Transverse colon (tissue), 4 donors: ENCODE results near the gene TLK1. TPM values are rescaled to one million over a fixed set of nuclear protein-coding genes. Genes with fewer than 3 reads are reported as not detected.
A peak's percentile ranks its signal among the peaks of the same experiment; 100 is the strongest.

ENCODE experiments used
- DNase-seq: peaks from one replicate; pipeline ENCODE4 v3.0.0-alpha.2; 2019
- H3K27ac ChIP-seq, 4 donors: fragments of 200-600 bp; sonication (generic); 2 replicates each; pipeline ENCODE4 v1.5.1; 2016 to 2018; ENCODE audit warnings: inconsistent platforms in 4 of 4
- H3K27me3 ChIP-seq: fragments of 200-600 bp; sonication (generic); 2 replicates; pipeline ENCODE4 v1.5.1; 2017; ENCODE audit warnings: inconsistent platforms
- H3K36me3 ChIP-seq, 4 donors: fragments of 200-600 bp; sonication (generic); 2 replicates each; pipeline ENCODE4 v1.5.1; 2017 to 2019; ENCODE audit warnings: inconsistent platforms in 4 of 4
- H3K4me1 ChIP-seq, 4 donors: fragments of 200-600 bp; sonication (generic); 2 replicates each; pipeline ENCODE4 v1.5.1; 2017 to 2020; ENCODE audit warnings: inconsistent platforms in 4 of 4
- H3K4me3 ChIP-seq, 4 donors: fragments of 200-600 bp; sonication (generic); 1 replicate in 1 of 4; 2 replicates in 3 of 4; pipeline versions ENCODE4 v1.5.1 to v1.6.1; 2017 to 2019; ENCODE audit warnings: inconsistent platforms in 4 of 4
- H3K9me3 ChIP-seq, 2 donors: fragments of 200-600 bp; sonication (generic); 2 replicates each; pipeline ENCODE4 v1.5.1; 2017 to 2019; ENCODE audit warnings: inconsistent platforms in 2 of 2
- EP300 ChIP-seq: sonication (generic); formaldehyde crosslinking; IDR thresholded peaks from one replicate; pipeline ENCODE4 v1.6.1; 2017; ENCODE audit warnings: antibody characterized with exemption, low read depth
- POLR2A ChIP-seq: fragments of 450-650 bp; IDR thresholded peaks from one replicate; pipeline ENCODE4 v1.6.1; 2016; ENCODE audit warnings: antibody characterized with exemption, mild to moderate bottlenecking, moderate library complexity
- POLR2AphosphoS5 ChIP-seq, 3 donors: sonication (generic); formaldehyde crosslinking; IDR thresholded peaks; one replicate each; pipeline ENCODE4 v1.6.1; 2016; ENCODE audit warnings: antibody characterized with exemption in 3 of 3
- WGBS, 2 donors: methylation state at CpG; one replicate each; pipeline ENCODE4 v1.1.5; 2018; ENCODE audit warnings: low coverage in 1 of 2; 5-methylcytosine and 5-hydroxymethylcytosine counted together
- in situ Hi-C, 4 donors: fragments of 200-750 bp; cut with MboI; loops; one replicate each; pipeline versions ENCODE4 v1.15.0 to v1.15.1; 2017; ENCODE audit warnings: low sequenced_read_pairs in 3 of 4, low pct_ligation_motif_present in 1 of 4, low pct_unique_long_range_greater_than_20kb in 1 of 4
- intact Hi-C: fragments of 100-400 bp; cut with DNase I; formaldehyde crosslinking; loops from one replicate; pipeline ENCODE4 v1.15.1; 2023; ENCODE audit warnings: low total_unique reads
- total RNA-seq, 4 donors: library from RNA; depleted of rRNA; stranded (reverse); fragments of >200 nt; gene quantifications; one replicate each; pipeline ENCODE4 v1.1.0, GENCODE V29; 2016
- TF ChIP-seq, protein P1 (sequence below), 5 experiments: fragments of 200-600 bp in 3 of 5; fragments of 450-650 bp in 2 of 5; sonication (generic) in 3 of 5; IDR thresholded peaks; 1 replicate in 2 of 5; 2 replicates in 3 of 5; pipeline ENCODE4 v1.5.1; 2016 to 2017; ENCODE audit warnings: antibody characterized with exemption in 5 of 5, inconsistent platforms in 3 of 5, mild to moderate bottlenecking in 2 of 5, moderate library complexity in 1 of 5

Gene TLK1
- total RNA-seq, 4 donors from 2014 or later, result 39.6 to 76.3 (median 53.2) TPM

DNA sequence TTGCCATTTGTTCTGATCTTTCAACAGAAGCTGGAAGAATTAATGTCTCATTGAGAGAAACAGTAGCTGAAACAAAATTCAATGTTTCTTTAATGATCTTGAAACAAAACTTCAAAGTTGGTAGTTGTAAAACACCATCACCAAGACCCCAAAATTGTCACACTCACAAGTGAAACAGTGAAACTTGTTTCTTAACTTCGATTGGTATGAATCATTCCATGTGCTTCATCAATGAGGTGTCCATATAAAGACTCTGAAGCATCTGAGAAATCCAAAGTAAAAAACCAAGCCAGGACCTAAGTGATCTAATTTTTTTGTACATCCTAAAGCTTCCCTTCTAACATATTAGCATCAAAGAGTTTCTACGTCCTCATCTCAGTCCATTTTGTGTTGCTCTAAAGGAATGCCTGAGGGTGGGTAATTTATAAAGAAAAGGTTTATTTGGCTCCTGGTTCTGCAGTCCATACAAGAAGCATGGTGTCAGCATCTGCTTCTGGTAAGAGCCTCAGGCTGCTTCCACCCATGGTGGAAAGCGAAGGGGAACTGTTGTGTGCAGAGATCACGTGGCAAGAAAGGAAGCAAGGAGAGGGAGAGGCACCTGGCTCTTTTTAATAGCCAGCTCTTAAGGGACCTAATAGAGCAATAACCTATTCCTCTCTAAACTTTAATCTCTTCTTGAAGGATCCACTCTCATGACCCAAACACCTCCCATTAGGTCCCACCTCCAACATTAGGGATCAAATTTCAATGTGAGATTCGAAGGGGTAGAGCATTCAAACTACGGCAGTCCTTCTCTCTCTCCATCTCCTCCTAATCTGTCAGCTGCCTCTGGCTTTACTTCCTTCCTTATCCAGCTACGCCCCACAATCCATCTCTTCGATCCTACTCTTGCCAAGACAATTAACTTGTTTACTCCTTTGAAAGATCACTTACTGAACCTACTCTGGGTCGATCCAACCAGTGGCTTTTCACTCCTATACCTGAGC is 20.7 kb upstream of the TLK1 start:
- WGBS, 2 donors, result 37 to 43% methylated on average over 7 to 9 of the region's 9 CpGs
- Histone ChIP-seq H3K27me3 (no peaks in the 10 kb centered on the region), H3K4me3 (peak overlapping the region in 1 of 4 donors; percentile 21), H3K9me3 (no peaks in the 10 kb centered on the region), H3K4me1 (peaks cover 0 to 27% (median 0%) of the 10 kb centered on the region in 4 donors), H3K36me3 (no peaks in the 10 kb centered on the region), H3K27ac (no peak overlapping the region)
- no peak for DNase-seq
- intact Hi-C loops, result no loop called here
- in situ Hi-C loops, result no loop called here
- no peak for TF ChIP-seq EP300
- no peak for TF ChIP-seq POLR2AphosphoS5 (IDR thresholded peaks at IDR 0.05)
- TF ChIP-seq POLR2A, result no peak
- TF ChIP-seq, protein P1, sequence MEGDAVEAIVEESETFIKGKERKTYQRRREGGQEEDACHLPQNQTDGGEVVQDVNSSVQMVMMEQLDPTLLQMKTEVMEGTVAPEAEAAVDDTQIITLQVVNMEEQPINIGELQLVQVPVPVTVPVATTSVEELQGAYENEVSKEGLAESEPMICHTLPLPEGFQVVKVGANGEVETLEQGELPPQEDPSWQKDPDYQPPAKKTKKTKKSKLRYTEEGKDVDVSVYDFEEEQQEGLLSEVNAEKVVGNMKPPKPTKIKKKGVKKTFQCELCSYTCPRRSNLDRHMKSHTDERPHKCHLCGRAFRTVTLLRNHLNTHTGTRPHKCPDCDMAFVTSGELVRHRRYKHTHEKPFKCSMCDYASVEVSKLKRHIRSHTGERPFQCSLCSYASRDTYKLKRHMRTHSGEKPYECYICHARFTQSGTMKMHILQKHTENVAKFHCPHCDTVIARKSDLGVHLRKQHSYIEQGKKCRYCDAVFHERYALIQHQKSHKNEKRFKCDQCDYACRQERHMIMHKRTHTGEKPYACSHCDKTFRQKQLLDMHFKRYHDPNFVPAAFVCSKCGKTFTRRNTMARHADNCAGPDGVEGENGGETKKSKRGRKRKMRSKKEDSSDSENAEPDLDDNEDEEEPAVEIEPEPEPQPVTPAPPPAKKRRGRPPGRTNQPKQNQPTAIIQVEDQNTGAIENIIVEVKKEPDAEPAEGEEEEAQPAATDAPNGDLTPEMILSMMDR (IDR thresholded peaks at IDR 0.05), result no peak

DNA sequence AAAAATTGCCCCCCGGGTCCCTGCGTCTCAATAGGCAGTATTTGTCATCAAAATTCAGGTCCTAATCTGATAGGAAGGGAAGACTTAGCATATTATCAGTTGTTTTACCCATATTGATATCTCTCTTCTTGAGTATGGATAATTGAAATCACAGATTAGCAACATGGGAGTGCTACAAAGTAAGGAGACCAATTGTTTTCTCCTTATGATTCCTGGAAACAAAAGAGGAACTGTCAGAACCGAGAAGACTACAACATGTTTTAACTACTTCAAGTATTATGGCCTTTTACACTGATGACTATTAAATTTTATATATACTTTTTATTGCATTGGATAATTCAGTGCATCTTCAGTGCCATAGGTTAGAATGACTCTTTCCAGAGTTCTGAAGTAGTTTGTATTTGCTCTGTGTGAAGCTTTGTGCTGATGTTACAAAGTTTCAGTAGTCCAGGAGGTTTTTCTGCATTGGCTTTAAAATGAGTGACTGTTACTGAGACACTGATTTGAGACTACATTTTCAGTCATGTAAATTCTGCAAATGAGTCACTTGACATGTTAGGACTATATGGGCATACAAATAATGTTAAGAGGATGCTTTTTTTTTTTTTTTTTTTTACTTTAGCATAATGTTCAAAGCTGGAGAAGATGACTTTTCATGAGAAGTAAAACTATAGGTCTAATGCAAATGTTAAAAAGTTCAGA is 19.7 kb upstream of the TLK1 start:
- H3K4me3 ChIP-seq, result no peak overlapping the region
- no peaks in the 10 kb centered on the region for H3K27me3 ChIP-seq
- intact Hi-C loops (no loop called here), in situ Hi-C loops (no loop called here)
- no peak for DNase-seq
- TF ChIP-seq, protein P1 (IDR thresholded peaks at IDR 0.05), result no peak
- no peak for TF ChIP-seq EP300
- no peak for TF ChIP-seq POLR2A
- no peak for TF ChIP-seq POLR2AphosphoS5 (IDR thresholded peaks at IDR 0.05)
- no peaks in the 10 kb centered on the region for H3K9me3 ChIP-seq
- H3K4me1 ChIP-seq, result peaks cover 0 to 25% (median 0%) of the 10 kb centered on the region in 4 donors
- no peak overlapping the region for H3K27ac ChIP-seq
- H3K36me3 ChIP-seq, result no peaks in the 10 kb centered on the region
- WGBS, 2 donors, result 43 to 70% methylated on average over 1 to 3 of the region's 3 CpGs

DNA sequence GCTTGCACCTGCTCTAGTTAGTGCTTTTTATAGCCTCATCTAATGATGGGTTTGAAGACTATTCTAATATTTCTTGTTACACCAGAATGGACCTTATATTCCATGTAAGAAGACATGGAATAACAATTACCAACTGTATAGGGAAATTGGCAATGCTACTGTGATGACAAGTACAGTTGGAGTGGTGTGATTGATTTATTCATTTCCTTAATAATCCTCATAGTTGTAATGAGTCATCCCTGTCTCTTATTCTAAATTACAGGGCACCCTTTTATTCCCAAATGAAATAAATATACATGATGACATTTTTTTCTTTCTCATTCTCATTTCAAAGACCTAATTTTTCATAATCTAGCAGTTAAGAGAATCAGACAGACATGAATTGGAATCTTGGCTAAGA is 18.3 kb upstream of the TLK1 start:
- Histone ChIP-seq H3K4me3 (no peak overlapping the region), H3K9me3 (no peaks in the 10 kb centered on the region), H3K36me3 (no peaks in the 10 kb centered on the region), H3K27me3 (no peaks in the 10 kb centered on the region), H3K27ac (no peak overlapping the region), H3K4me1 (peaks cover 0 to 20% (median 0%) of the 10 kb centered on the region in 4 donors)
- TF ChIP-seq POLR2A (no peak), EP300 (no peak)
- TF ChIP-seq, protein P1 (IDR thresholded peaks at IDR 0.05), result no peak
- in situ Hi-C loops (no loop called here), intact Hi-C loops (no loop called here)
- DNase-seq, result no peak

DNA sequence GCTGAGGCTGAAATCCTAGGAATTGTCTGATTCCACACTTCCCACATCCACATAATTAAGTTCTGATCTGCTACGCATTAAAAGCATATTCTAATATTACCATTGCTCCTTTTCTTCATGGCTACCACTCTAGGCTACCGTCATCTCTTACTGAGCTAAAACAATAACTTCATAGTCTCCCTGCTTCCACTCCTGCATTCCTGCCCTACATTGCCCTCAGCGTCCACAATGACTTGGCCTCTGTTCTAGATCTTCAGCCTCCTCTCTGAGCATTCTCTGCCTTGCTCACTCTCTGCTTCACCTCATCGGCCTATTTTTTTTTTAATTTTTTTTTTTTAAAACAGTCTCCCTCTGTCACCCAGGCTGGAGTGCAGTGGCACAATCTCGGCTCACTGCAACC is 15.8 kb upstream of the TLK1 start:
- DNase-seq, result no peak
- no peak for TF ChIP-seq POLR2AphosphoS5 (IDR thresholded peaks at IDR 0.05)
- no peak for TF ChIP-seq EP300
- TF ChIP-seq, protein P1 (IDR thresholded peaks at IDR 0.05), result no peak
- TF ChIP-seq POLR2A, result no peak
- no peaks in the 10 kb centered on the region for H3K36me3 ChIP-seq
- H3K4me3 ChIP-seq, result no peak overlapping the region
- peaks cover 0 to 13% (median 0%) of the 10 kb centered on the region in 4 donors for H3K4me1 ChIP-seq
- no peak overlapping the region for H3K27ac ChIP-seq
- 82 to 86% methylated on average over 3 to 5 of the region's 5 CpGs for WGBS, 2 donors
- in situ Hi-C loops (no loop called here), intact Hi-C loops (no loop called here)
- H3K9me3 ChIP-seq, result no peaks in the 10 kb centered on the region
- H3K27me3 ChIP-seq, result no peaks in the 10 kb centered on the region
